Activated CD4-positive, alpha-beta T cell treated with anti-CD3 and anti-CD28 coated beads, Interleukin-2, Interleukin-6, amounts not matched to agents 100 ng/mL and 50 ng/mL, durations not matched to agents 16 hours and 8 hours (primary cell): ENCODE results near the gene SCN1A.

ENCODE experiments used
- DNase-seq: peaks from one replicate; pipeline ENCODE4 v3.0.0-alpha.2; 2020

SCN1A gene

DNA sequence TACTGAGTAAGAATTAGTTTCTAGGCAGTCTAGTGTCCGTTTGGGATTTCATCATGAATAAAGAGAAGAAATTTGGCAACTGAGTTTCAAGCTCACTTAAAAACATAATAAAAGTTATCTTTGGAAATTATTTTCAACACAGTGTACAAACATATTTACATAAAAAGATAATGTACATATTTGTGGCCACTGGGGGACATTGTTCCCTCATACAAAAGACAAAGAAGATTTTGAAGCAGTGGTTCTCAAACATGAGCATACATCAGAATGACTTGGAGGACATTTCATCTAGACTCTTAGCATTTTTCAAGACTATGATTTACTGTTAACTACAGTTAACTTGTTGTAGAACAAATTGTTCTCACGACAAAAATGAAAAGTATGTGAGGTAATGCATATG, 158.6 kb downstream of the SCN1A start:
- no peak for DNase-seq

DNA sequence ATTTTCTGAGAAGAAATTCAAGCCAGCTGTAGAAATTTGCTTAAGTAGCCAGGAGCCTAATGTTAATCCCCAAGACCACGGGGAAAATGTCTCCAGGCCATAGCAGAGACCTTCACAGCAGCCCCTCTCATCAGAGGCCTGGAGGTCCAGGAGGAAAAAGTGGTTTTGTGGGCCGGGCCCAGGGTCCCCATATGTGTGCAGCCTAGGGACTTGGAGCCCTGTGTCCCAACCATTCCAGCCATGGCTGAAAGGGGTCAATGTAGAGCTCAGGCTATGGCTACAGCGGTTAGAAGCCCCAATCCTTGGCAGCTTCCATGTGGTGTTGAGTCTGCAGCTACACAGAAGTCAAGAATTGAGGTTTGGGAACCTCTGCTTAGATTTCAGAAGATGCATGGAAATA, 160.1 kb downstream of the SCN1A start:
- DNase-seq, result no peak

DNA sequence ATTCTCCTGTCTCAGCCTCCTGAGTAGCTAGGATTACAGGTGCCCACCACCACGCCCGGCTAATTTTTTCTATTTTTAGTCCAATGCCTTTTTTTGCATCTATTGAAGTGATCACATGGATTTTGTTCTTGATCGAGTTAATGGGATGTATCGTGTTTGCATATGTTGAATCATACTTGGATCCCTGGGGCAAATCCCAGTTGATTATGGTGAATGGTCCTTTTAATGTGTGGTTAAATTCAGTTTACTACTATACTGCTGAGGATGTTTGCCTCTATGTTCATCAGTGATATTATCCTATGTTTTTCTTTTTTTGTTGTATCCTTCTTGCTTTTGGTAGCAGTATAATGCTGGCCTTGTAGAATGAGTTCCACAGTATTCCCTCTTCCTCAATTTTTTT, 166.0 kb downstream of the SCN1A start:
- no peak for DNase-seq

DNA sequence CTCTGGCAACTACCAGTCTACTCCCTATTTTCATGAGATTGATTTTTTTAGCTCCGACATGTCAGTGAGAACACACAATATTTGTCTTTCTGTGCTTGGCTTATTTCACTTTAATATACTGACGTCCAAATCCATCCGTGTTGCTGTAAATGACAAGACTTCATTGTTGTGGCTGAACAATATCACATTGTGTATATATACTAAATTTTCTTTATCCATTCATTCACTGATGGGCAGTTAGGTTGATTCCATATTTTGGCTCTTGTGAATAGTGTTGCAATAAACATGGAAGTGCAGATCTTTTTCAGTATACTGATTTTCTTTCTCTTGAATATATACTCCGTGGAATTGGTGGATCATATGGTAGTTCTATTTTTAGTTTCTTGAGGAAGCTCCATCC, 168.4 kb downstream of the SCN1A start:
- DNase-seq, result no peak

DNA sequence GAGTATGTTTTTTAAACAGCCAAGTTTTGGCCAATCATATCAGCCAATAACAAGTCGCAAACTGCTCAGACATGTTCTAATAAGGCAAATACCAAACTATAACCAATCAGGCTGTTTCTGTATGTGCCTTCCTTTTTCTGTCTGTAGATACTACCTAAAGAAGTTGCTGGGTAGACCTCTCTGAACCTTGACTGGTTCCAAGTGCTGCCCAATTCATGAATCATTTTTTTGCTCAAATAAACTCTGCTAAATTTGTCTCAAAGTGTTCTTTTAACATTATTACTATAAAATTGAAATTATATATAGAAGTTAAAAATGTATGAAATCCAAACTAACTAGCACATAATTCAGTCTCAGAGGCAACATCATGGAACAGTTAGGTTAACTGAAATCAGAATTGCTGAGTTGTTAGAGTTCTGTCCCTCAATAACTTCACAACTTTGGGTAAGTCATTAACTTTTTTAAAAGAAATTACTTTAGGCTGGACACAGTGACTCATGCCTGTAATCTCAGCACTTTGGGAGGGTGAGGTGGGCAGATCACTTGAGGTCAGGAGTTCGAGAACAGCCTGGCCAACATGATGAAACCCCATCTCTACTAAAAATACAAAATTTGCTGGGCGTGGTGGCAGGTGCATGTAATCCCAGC, 169.4 kb downstream of the SCN1A start:
- no peak for DNase-seq

DNA sequence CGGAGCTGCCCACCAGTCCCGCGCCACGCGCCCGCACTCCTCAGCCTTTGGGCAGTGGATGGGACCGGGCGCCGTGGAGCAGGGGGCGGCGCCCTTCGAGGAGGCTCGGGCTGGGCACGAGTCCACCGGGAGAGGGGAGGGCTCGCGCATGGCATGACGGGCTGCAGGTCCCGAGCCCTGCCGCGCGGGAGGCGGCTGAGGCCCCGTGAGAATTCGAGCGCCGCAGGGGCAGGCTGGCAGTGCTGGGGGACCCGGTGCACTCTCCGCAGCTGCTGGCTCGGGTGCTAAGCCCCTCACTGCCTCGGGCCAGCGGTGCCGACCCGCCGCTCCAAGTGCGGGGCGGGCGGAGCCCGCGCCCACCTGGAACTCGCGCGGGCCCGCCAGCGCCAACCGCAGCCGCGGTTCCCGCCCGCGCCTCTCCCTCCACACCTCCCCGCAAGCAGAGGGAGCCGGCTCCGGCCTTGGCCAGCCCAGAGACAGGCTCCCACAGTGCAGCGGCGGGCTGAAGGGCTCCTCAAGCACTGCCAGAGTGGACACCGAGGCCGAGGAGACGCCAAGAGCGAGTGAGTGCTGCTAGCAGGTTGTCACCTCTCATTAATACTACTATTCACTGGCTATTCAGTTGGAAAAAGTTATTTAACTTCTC, 170.7 kb downstream of the SCN1A start:
- DNase-seq, result no peak

DNA sequence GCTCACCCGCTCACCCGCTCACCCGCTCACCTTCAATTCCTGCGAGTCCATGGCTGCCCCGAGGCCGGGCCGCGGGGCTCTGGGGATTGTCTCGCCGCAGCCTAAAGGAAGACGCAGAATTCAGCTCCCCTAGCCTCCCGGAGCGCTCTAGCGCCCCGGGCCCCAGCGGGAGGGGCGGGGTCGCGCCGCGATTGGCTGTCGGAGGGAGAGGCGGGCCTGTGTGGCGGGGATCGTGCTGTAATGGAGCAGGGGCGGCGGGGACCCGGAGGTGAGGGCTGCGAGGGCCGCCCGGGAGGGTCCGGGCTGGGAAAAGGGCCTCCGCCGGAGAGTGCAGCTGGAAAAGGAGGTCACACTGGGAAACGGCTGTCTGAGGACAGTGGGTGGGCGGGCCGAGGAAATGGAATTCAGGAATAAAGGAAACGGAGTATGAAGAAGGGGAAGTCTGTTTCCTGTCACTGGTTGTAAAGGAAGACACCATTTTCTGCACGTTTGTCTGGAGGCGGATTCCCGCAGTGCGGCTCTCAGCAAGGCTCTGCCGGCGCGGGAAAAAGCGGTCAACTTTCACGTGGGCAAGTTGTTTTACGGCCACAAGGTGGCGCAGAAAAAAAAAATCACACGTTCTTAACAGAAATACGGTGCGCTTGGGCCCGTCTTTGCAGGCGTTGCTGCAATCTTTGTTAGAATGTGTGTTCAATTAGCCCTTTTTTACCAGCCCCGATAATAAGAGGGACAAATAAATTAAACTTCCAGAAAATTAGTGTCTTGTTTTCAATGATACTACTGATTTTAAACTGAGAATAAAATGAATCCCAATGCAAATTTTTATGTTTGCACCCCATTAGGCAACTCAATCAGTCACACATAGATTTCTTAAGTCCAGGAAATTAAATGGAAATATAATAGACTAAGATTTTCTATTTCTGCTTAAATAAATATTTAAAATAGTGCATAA, 173.9 kb downstream of the SCN1A start, which contains the start of gene TTC21B:
Gene TTC21B (minus strand): TSS at position 122 of the 952 bp plus-strand sequence. CDS start 71 bp downstream, at position 51.
- DNase-seq, result peak; percentile 95

DNA sequence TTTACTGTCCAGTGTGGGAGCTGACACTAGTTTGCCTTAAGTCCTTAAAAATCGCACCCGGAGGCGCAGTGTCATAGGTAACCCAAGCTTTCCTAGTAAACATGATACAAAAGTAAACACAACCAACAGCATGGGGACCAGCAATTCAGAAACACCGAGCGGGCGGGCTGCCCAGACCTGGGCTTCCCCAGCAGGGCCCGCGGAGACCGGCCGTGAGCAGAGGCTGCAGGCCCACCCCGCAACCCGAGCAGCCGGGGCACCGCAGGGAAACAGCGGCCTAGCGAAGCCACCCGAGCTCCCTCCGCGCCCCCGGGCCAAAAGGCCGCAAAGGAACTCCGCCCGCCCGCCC, 174.5 kb downstream of the SCN1A start:
- DNase-seq, result no peak

DNA sequence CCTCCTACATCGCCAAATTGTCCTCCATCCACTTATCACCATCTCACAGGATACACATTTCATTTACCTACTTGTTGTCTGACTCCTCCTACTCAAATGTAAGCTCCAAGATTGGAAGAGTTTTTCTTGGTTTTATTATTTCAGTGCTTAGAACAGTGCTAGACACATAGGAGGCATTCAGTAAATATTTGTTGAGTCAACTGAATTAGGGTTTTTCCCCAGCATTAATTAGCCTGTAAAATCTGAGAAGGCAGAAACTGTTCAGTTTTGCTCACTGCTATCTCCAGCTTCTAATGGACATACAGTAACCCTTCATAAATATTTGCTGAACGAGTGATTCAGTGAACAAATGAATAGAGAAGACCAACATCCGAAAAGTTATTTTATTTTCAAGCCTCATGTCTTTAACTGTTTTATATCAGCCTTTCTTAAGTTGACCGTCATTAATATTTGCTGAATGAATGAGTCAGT, 175.0 kb downstream of the SCN1A start:
- DNase-seq, result peak; percentile 2

DNA sequence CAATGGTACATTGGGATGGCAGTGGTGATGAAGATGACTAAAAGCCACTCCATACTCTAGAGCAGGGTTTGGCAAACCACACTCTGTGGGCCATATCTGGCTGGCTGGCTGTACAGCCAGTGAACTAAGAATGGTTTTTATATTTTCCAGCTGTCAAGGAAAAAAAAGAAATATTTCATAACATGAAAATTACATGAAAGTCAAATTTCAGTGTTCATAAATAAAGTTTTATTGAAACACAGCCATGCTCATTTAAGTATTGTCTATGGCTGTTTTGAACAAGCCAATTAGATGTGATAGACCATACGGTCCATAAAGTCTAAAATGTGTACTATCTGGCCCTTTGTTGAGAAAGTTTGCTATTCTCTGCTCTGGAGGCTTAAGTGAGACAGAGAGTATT, 175.7 kb downstream of the SCN1A start:
- DNase-seq, result peak; percentile 13

DNA sequence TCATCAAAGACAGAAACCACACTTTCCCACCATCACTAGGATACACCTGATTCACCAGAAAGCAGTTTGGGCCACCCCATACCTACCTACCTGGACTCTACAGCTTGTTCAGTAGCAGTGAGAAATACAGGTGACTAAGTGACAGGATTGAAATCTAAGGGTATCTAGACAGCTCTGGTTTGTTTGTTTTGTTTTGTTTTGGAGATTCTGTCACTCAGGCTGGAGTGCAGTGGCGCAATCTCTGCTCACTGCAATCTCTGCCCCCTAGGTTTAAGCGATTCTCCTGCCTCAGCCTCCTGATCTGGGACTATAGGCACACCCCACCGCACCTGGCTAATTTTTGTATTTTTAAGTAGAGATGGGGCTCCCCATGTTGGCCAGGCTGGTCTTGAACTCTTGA, 177.4 kb downstream of the SCN1A start:
- DNase-seq, result no peak

DNA sequence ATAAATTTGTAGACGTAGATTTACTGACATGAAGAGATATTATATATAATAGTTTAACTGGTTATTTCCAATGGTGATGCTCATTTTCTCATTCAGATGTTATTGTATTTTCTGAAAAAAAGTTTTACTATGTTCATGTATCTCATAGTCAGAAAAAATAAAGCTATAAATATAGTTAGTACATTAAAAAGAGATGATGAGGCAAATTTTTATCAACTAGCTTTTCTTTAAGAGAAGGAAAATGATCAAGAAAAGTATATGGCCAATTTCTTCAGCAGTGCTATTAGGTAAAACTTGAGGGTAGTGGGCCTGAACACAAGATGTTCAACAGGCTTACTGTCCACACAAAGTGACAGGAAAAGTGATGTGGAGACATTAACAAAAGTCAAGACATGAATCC, 186.0 kb downstream of the SCN1A start:
- no peak for DNase-seq

DNA sequence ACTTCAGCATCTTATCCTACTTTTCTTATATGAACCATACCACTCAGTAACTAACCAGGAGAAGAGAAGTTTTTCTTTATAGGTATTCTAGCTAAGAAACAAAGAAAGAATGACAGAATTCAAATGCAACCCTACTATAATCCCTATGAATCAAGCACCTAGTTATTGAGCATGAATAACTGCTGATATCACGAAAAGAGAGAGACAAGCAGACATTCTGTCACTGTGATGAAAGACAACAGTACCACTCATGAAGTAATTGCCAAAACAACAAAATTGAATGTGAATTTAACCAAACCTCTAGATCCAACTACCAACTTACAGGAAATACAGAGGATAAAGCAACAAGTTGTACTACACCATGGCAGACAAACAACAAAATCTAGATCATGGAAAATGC, 189.6 kb downstream of the SCN1A start:
- no peak for DNase-seq
